PC-3 (cell line): ENCODE results near the gene CRY1.

Experiments used
- EZH2 ChIP-seq: fragments of 300-600 bp; sonication (generic); IDR thresholded peaks from one replicate; pipeline ENCODE4 v1.6.1; 2017; ENCODE audit warnings: antibody characterized with exemption, mild to moderate bottlenecking, low read length; ENCODE audit not compliant: unreplicated experiment
- TF ChIP-seq, protein P1 (sequence below): fragments of 300-600 bp; sonication (generic); conservative IDR thresholded peaks from 2 replicates; pipeline ENCODE4 v1.5.1; 2017; ENCODE audit warnings: antibody characterized with exemption, low read depth, mild to moderate bottlenecking, low read length

DNA sequence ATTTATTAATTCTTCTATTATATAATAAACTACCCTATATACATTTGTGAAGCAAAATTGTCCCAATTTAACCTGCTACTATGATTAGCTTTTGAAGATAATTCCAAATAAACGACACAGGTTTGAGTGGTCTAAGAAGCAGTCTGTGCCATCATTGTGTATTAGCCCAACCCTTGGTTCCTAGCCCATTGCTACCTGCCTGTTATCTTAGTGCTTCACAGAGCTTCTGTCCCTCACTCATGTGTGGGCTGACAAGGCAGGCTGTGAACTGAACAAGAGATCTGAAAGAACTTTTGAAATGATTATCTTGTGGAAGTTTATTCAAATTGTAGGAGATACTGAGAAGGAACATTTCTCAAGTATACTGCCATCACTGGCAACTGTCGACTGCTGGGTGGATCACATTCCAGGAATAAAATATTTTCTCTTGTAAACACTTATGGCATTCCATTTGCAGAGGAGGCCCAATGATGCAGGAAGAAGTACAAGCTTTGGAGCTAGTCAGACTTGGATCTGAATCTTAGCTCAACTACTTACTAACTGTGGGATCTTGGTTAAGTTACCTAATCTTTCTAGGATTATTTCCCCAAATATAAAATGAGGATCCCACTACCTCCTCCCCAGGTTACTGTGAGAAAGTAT lies 98.6 kb downstream of the CRY1 start:
- TF ChIP-seq EZH2: no peak
- TF ChIP-seq, protein P1, sequence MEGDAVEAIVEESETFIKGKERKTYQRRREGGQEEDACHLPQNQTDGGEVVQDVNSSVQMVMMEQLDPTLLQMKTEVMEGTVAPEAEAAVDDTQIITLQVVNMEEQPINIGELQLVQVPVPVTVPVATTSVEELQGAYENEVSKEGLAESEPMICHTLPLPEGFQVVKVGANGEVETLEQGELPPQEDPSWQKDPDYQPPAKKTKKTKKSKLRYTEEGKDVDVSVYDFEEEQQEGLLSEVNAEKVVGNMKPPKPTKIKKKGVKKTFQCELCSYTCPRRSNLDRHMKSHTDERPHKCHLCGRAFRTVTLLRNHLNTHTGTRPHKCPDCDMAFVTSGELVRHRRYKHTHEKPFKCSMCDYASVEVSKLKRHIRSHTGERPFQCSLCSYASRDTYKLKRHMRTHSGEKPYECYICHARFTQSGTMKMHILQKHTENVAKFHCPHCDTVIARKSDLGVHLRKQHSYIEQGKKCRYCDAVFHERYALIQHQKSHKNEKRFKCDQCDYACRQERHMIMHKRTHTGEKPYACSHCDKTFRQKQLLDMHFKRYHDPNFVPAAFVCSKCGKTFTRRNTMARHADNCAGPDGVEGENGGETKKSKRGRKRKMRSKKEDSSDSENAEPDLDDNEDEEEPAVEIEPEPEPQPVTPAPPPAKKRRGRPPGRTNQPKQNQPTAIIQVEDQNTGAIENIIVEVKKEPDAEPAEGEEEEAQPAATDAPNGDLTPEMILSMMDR: no peak
